DMS53 treated with DMSO at 0.1 percent for 48 hours (cell line): ENCODE measurements around the gene PRKG2.

Source experiments
- DNase-seq: peaks from one replicate; lab custom pipeline; 2025; ENCODE audit not compliant: unreplicated experiment; lab: John Stamatoyannopoulos, UW

Gene PRKG2

GRCh38 chr4:81217779-81218178 is 2.8 kb upstream of the PRKG2 start:
- DNase-seq = no peak

GRCh38 chr4:81215931-81216330 is 909 bp upstream of the PRKG2 start:
- DNase-seq = no peak

GRCh38 chr4:81214144-81214880 is 710 bp downstream of the PRKG2 start:
- DNase-seq = no peak

GRCh38 chr4:81213671-81214070 is 1.4 kb downstream of the PRKG2 start:
- no peak for DNase-seq

DNA sequence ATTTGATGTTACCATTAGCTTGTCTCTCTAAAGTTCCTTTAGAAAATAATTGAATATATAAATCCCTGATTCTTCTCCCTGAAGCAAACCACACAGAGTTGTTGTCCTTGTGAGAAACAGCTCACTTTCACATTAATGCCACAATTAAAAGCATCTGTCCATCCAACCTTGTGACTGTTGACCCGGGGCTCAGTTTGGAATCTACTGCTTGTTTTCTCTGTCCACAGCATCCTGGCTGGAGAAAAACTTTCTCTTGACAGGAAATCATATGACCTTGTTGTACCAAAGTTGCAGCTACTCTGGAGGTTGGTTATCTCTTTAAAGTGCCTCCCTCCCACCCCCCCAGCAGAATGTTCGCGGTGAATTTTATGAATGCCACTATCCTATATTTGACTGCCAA is 3.1 kb downstream of the PRKG2 start:
- no peak for DNase-seq

DNA sequence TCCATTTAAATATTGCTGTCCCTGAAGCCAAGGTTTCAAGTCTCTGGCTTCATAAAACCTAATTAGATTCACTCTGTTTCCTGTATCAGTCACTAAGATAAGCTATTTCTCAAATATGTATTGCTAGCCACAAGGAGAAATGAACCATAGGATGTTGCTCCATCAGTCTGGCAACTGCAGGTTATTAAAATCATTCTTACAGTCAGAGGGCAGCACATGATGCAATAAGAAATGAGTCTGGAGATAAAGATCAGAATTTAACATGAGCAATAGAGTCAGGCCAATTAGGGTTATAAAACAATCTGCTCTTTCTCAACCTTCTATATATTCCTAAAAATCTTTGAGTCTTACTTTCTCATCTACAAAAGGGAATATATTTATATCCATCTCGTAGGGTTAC is 7.2 kb downstream of the PRKG2 start:
- no peak for DNase-seq

DNA sequence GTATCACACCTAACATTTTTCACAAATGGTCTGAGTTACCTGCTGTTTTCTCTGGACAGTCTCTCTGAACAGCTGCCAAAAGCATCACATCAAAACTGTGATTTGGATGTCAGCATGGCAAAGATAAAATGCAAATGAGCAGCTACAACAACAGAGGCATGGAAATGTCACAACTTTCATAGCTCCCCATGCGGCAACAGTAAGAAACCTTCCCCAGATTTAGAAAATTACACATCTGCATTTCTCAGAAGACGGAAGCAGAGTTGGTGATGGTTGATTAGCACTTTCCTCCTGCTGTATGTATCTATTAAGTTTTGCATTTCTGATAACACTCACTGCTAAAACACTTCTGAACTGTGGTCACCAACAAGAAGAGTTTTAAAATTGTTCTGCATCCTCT is 9.7 kb downstream of the PRKG2 start:
- DNase-seq = no peak

DNA sequence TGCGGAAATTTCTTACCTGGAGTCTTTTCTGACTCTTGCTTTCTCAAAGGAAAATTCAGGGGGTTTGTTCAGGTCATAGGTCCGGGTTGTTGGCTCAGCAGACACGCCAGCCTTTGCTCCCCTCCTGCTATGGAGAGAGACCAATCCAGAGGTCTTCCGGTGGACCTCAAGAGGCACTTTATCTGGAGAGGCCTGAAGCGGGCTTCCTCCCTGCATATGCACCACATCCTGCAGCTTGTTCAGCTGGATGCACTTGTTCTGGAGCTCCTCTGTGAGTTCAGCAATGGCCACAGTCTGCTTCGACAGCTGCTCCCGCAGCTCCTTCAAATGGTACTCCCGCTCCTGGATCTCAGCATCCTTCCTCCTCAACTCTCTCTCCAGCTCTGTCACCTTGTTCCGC is 10.5 kb downstream of the PRKG2 start:
- no peak for DNase-seq

- DNase-seq = no peak
Observed at GRCh38 chr4:81199831-81200230, 15.2 kb downstream of the PRKG2 start.

- no peak for DNase-seq
Observed at GRCh38 chr4:81198609-81199008, 16.4 kb downstream of the PRKG2 start.

- no peak for DNase-seq
Observed at GRCh38 chr4:81197864-81198524, 17.0 kb downstream of the PRKG2 start.

DNA sequence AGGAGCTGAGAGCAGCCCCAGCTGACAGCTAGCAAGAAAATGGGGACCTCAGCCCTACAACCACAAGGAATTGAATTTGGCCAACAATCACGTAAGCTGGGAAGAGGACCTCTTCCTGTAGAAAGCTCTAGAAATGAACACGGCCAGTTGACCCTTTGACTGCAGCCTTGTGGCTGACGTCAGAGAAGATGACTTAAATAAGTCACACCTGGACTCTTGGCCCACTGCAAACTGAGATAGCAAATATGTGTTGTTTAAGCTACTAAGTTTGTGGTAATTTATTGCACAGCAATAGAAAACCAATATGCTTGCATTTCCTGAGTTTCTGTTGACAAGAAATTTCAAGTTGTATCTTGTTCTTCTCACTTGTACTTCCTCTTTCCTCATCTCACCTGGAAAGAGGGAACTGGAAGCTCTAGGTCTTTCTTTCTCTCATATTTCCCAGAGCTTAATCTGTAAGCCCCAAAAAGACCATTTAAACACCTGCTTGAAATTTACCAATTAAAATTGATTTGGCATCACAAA is 18.8 kb downstream of the PRKG2 start:
- no peak for DNase-seq

- DNase-seq = no peak
Observed at GRCh38 chr4:81195475-81195874, 19.5 kb downstream of the PRKG2 start.

DNA sequence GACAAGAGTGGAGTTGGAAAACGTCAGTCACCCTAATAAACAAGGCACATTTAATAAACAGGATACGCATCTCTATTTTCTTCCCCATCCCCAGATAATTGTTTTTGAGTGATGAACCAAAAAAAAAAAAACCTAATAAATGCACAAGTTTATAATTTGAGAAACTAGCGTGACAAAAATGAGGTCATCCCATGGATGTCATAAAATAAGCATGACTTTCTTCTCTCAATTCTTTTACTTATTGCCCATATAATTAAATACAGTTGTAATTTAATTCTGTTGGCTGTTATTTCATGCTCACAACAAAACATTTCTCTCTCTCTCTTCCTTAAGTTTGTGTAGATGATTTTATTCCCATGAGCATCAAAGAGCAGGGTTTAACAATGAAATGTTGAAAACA is 20.7 kb downstream of the PRKG2 start:
- DNase-seq = no peak

DNA sequence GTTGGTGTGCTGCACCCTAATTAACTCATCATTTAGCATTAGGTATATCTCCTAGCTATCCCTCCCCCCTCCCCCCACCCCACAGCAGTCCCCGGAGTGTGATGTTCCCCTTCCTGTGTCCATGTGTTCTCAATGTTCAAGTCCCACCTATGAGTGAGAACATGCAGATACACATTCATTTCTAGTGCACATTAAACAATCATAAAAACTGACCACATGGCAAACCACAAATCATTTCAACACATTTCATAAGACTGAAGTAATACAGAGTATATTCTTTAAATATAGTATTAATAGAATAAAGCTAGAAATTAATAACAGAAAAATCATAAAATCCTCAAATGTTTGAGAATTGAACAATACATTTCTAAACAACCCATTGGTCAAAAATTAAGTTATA is 34.1 kb downstream of the PRKG2 start:
- DNase-seq = no peak

DNA sequence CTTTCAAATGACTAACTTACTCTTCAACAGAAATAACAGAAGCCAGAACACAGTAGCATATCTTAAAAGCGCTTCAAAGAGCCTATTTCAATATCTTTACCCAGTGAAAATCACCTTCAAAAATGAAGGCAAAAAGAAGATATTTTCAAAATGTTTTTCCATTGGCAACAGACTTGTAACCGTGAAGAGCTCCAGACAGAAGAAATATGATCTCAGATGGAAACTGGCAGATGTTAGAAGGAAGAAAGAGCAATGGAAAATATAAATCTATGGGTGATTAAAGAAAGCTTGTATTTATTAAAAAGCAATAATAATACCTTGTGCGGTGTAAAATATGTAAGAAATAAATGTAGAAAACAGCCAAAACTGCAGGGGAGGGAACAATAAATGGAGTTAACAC is 35.7 kb downstream of the PRKG2 start:
- DNase-seq = no peak

GRCh38 chr4:81173213-81173612 is 41.8 kb downstream of the PRKG2 start:
- no peak for DNase-seq

DNA sequence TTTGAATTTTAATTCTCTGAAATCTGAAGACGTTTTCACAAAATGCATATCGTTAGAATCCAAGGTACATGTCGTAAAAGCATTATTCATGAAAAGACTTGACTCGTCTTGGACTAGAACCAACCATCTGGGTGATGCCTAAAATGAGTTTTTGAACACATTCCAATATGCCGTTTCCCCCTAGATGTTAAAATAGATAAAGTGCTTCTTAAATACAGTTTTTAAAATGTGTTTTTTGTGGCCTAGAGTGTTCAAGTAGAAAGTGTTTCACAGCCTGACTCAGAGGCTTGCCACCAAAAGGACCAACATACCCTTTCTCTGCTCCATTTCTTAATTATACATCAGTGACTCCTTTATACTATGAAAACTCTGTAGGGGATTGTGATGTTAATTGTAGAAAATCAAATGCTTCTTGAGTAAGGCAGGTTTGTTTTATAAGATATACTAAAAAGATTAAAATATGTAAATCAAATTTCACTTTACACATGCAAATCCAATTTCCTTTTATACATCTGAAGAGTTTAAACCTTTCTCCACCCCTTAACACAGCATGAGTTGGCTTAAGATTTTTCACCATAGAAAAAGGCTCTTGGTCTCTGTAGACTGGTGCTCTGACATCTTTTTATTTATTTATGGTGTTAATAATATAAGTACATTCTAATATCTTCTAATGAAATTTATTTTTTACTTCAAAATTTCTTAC is 48.4 kb downstream of the PRKG2 start:
- no peak for DNase-seq

GRCh38 chr4:81165861-81166430 is 49.1 kb downstream of the PRKG2 start:
- DNase-seq = no peak

DNA sequence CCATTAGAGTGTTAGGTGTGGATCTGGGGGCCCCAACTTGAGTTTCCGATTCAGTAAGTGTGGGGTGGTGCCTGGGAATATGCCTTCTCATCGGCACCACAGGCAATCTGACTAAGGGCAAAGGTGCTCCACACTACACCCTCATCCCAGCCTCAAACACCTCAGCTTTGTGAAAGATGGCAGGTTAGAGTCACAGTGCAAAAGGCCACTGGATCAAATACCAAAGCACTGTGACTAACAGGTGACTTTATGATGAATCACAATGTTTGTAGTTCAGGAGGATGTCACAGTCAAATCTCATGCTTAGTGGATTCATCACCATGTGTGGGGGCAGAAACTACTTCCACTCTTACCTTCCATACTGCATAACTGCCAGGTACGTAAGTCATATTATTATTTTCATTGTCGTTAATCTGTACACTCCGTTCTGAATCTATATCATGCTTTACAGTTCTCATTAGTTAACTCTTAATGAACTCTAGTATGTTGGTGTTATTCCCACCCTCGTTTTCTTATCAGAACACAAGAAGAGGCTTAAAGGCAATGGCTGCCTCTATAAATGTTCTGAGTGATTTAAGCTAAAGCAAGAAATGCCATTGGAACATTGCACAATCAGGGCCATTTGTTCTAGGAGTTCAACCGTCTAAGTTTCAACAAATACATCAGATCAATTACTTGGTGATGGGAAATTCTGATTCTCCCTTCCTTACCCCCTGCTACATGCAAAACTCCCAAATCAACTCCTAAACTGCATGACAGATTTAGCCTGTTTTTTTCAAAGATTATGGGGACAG is 50.2 kb downstream of the PRKG2 start:
- DNase-seq = peak; percentile 12

DNA sequence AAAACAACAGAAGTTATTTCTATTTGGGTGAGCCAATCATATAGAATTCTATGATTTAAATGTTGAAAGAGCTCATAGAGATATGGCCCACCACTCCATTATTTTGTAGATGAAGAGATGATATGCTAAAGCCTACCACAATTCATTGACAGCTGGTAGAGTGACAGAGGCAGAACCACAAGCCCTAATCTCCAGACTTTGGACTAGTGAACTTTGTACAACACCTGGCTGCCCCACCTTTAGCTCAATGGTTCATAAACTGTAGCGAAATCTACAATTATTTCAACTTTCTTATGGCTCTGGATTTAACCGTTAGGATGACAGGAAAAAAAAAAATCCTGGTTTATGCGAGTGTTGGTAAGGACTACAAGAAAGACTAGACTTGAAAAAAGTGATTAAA is 50.9 kb downstream of the PRKG2 start:
- no peak for DNase-seq
